Peyer's patch (tissue), 4 donors: ENCODE measurements around the gene LTBP3. TPM values are rescaled to one million over a fixed set of nuclear protein-coding genes. Genes with fewer than 3 reads are reported as not detected.

ENCODE experiments used
- DNase-seq, 3 donors: peaks; one replicate each; pipeline ENCODE4 v3.0.0-alpha.2; 2017 to 2019
- H3K27ac ChIP-seq, 4 donors: fragments of 200-600 bp; sonication (generic); one replicate each; pipeline ENCODE4 v1.5.1; 2016 to 2019
- H3K27me3 ChIP-seq, 2 donors: fragments of 200-600 bp; sonication (generic); one replicate each; pipeline ENCODE4 v1.5.1; 2019
- H3K36me3 ChIP-seq, 3 donors: fragments of 200-600 bp; sonication (generic); one replicate each; pipeline ENCODE4 v1.5.1; 2016 to 2019
- H3K4me1 ChIP-seq, 4 donors: fragments of 200-600 bp; sonication (generic); one replicate each; pipeline ENCODE4 v1.5.1; 2016 to 2019
- H3K4me3 ChIP-seq, 4 donors: fragments of 200-600 bp; sonication (generic); 1 replicate in 3 of 4; 2 replicates in 1 of 4; pipeline ENCODE4 v1.5.1; 2016 to 2019; ENCODE audit warnings: mild to moderate bottlenecking in 1 of 4
- H3K9me3 ChIP-seq, 4 donors: fragments of 200-600 bp; sonication (generic); one replicate each; pipeline ENCODE4 v1.5.1; 2016 to 2019; ENCODE audit warnings: mild to moderate bottlenecking in 1 of 4
- CTCF ChIP-seq, 6 experiments: fragments of 450-650 bp in 4 of 6; fragments of 200-600 bp in 2 of 6; sonication (generic) in 1 of 6; IDR thresholded peaks; one replicate each; pipeline ENCODE4 v1.5.1; 2017 to 2019; ENCODE audit warnings: antibody characterized with exemption in 6 of 6, mild to moderate bottlenecking in 3 of 6, moderate library complexity in 1 of 6
- POLR2A ChIP-seq, 2 donors: fragments of 450-650 bp; IDR thresholded peaks; one replicate each; pipeline ENCODE4 v1.5.1; 2017; ENCODE audit warnings: antibody characterized with exemption in 2 of 2, mild to moderate bottlenecking in 2 of 2, moderate library complexity in 2 of 2
- total RNA-seq, 4 donors: library from RNA; depleted of rRNA; stranded (reverse); fragments of >200 nt; gene quantifications; one replicate each; pipeline ENCODE4 v1.1.0, GENCODE V29; 2016

The LTBP3 gene
- total RNA-seq, 4 donors from 2014 or later, result 42.0 to 150 (median 88.3) TPM

- H3K9me3 ChIP-seq, result no peaks in the 10 kb centered on the region
- H3K36me3 ChIP-seq, result no peaks in the 10 kb centered on the region
- no peak for DNase-seq
- H3K27me3 ChIP-seq, result no peaks in the 10 kb centered on the region
- peak overlapping the region; percentile 77 to 96 (median 87) for H3K4me3 ChIP-seq
- peak overlapping the region; percentile 90 to 97 (median 94) for H3K27ac ChIP-seq
- no peak for TF ChIP-seq POLR2A (IDR thresholded peaks at IDR 0.05)
- TF ChIP-seq CTCF (IDR thresholded peaks at IDR 0.05), result no peak
- peaks cover 10 to 68% (median 45%) of the 10 kb centered on the region in 4 donors for H3K4me1 ChIP-seq
Measured at GRCh38 chr11:65573391-65574079, 15.4 kb upstream of the LTBP3 start.

- H3K9me3 ChIP-seq, result no peaks in the 10 kb centered on the region
- H3K4me1 ChIP-seq, result peaks cover 8 to 68% (median 41%) of the 10 kb centered on the region in 4 donors
- DNase-seq, result peak; percentile 95 to 97 (median 95)
- H3K4me3 ChIP-seq, result peak within 1 kb of the TSS; percentile 77 to 96 (median 87)
- TF ChIP-seq CTCF (IDR thresholded peaks at IDR 0.05), result peak in 2 of 6 experiments; percentile 5 to 9
- TF ChIP-seq POLR2A (IDR thresholded peaks at IDR 0.05), result peak in 1 of 2 donors; percentile 74
- H3K27ac ChIP-seq, result peak within 1 kb of the TSS; percentile 90 to 97 (median 94)
- H3K36me3 ChIP-seq, result no peaks in the 10 kb centered on the region
- H3K27me3 ChIP-seq, result no peaks in the 10 kb centered on the region
Measured at GRCh38 chr11:65572356-65573051, 14.3 kb upstream of the LTBP3 start, which contains the start of gene FAM89B. FAM89B (plus strand) TSS chr11:65572538; CDS start chr11:65572670, 132 bp downstream.

GRCh38 chr11:65571940-65572339 is 13.8 kb upstream of the LTBP3 start:
- Histone ChIP-seq H3K36me3 (no peaks in the 10 kb centered on the region), H3K27me3 (no peaks in the 10 kb centered on the region), H3K4me1 (peaks cover 8 to 62% (median 35%) of the 10 kb centered on the region in 4 donors), H3K9me3 (no peaks in the 10 kb centered on the region), H3K27ac (peak overlapping the region; percentile 90 to 97 (median 94)), H3K4me3 (peak overlapping the region; percentile 77 to 96 (median 87))
- DNase-seq, result peak in 1 of 3 donors; percentile 68
- no peak for TF ChIP-seq POLR2A (IDR thresholded peaks at IDR 0.05)
- TF ChIP-seq CTCF (IDR thresholded peaks at IDR 0.05), result peak in 3 of 6 experiments; percentile 39 to 49 (median 46)

- H3K4me1 ChIP-seq, result peaks cover 5 to 62% (median 32%) of the 10 kb centered on the region in 4 donors
- H3K27ac ChIP-seq, result peak overlapping the region; percentile 90 to 97 (median 94)
- no peak for TF ChIP-seq POLR2A (IDR thresholded peaks at IDR 0.05)
- TF ChIP-seq CTCF (IDR thresholded peaks at IDR 0.05), result no peak
- no peaks in the 10 kb centered on the region for H3K27me3 ChIP-seq
- H3K36me3 ChIP-seq, result no peaks in the 10 kb centered on the region
- no peak for DNase-seq
- H3K9me3 ChIP-seq, result no peaks in the 10 kb centered on the region
- H3K4me3 ChIP-seq, result peak overlapping the region in 3 of 4 donors; percentile 77 to 83 (median 83)
Measured at GRCh38 chr11:65571420-65571819, 13.3 kb upstream of the LTBP3 start.

GRCh38 chr11:65569973-65570918 is 12.1 kb upstream of the LTBP3 start, which contains the start of gene ZNRD2:
ZNRD2 (plus strand) TSS chr11:65570477; CDS start chr11:65570492, 15 bp downstream.
- peak; percentile 98 to 99 (median 99) for DNase-seq
- Histone ChIP-seq H3K4me1 (peaks cover 5 to 62% (median 33%) of the 10 kb centered on the region in 4 donors), H3K27ac (peak within 1 kb of the TSS; percentile 92 to 97 (median 96)), H3K36me3 (no peaks in the 10 kb centered on the region), H3K4me3 (peak within 1 kb of the TSS; percentile 45 to 83 (median 80)), H3K9me3 (no peaks in the 10 kb centered on the region), H3K27me3 (no peaks in the 10 kb centered on the region)
- TF ChIP-seq POLR2A (IDR thresholded peaks at IDR 0.05) (peak; percentile 66 to 74), CTCF (IDR thresholded peaks at IDR 0.05) (peak in 5 of 6 experiments; percentile 14 to 50 (median 44))
